ENCODE measurements around the gene PDE1C. TPM values are rescaled to one million over a fixed set of nuclear protein-coding genes. Genes with fewer than 3 reads are reported as not detected.

The PDE1C gene
- polyA plus RNA-seq, 1 of the 3 experiments (the other 2 are of a cell fraction), result 4.6 TPM

DNA sequence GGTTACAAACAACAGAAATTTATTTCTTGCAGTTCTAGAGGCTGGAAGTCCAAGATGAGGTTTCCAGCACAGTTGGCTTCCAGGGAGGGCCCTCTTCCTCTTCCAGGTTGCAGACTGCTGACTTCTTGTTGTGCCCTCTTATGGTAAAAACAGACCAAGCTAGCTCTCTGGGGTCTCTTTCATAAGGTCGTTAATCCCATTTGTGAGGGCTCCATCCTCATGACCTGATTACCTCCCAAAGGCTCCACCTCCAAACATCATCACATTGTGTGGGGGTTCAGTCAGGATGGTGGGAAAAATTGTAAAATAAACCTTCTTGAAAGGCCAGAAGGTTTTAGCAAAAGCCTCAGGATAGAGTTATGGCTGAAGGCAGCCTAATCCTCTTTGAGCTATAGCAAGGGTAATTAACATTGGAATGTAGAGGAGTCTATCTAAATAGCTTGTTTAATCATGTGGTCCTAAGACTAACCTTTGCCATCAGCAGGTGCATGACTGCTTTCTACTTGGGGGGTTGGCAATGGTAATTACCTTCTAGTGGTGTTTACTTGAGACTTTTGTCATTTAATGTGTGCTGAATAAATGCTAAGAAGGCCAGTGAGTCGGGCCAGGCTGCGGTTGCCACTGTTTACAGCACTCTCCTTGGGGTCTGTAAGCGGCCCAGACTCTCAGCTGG is 302.4 kb downstream of the PDE1C start:
- Histone ChIP-seq H3K9ac (no peak overlapping the region), H4K20me1 (ENCODE audit: insufficient read depth) (no peaks in the 10 kb centered on the region), H3K4me2 (no peak overlapping the region), H2AFZ (ENCODE audit: low read depth) (no peak overlapping the region), H3K4me1 (ENCODE audit: control insufficient read depth in 1 of 2, insufficient read depth in 2 of 2, low read depth in 1 of 2, low read length in 1 of 2) (no peaks in the 10 kb centered on the region), H3K27me3 (ENCODE audit: insufficient read depth) (peaks cover 6% of the 10 kb centered on the region; the same call in 1 of the 2 replicates), H3K27ac (ENCODE audit: low read depth in 2 of 2, low read length in 1 of 2) (no peak overlapping the region), H3K9me3 (no peaks in the 10 kb centered on the region), H3K9me2 (no peaks in the 10 kb centered on the region), H3K79me2 (ENCODE audit: insufficient read depth) (no peaks in the 10 kb centered on the region), H3K36me3 (replicated peaks in 1 of 2; ENCODE audit: control insufficient read depth in 1 of 2, insufficient read depth in 2 of 2, low read length in 1 of 2) (no peaks in the 10 kb centered on the region), H3F3A (replicated peaks; ENCODE audit: insufficient read depth) (no peaks in the 10 kb centered on the region), H3K4me3 (ENCODE audit: low read depth in 2 of 2, low read length in 1 of 2) (no peak overlapping the region)
- TF ChIP-seq, protein P1, sequence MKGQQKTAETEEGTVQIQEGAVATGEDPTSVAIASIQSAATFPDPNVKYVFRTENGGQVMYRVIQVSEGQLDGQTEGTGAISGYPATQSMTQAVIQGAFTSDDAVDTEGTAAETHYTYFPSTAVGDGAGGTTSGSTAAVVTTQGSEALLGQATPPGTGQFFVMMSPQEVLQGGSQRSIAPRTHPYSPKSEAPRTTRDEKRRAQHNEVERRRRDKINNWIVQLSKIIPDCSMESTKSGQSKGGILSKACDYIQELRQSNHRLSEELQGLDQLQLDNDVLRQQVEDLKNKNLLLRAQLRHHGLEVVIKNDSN (IDR thresholded peaks at IDR 0.05; ENCODE audit: borderline replicate concordance, low read depth), result no peak
- TF ChIP-seq TEAD4 (IDR thresholded peaks at IDR 0.05; ENCODE audit: borderline replicate concordance, insufficient read depth) (no peak), FOXM1 (IDR thresholded peaks at IDR 0.05; ENCODE audit: low read depth) (no peak), EP300 (IDR thresholded peaks at IDR 0.05; ENCODE audit: borderline replicate concordance in 1 of 2, low read depth in 1 of 2, low read length in 1 of 2) (no peak), RAD21 (IDR thresholded peaks at IDR 0.05; ENCODE audit: low read length) (no peak), FOSL2 (IDR thresholded peaks at IDR 0.05; ENCODE audit: borderline replicate concordance, low read depth) (no peak), RXRA (IDR thresholded peaks at IDR 0.05; ENCODE audit: borderline replicate concordance, low read depth) (no peak), PBX3 (IDR thresholded peaks at IDR 0.05) (no peak), TAF1 (IDR thresholded peaks at IDR 0.05; ENCODE audit: borderline replicate concordance, low read depth, low read length) (no peak), RFX5 (IDR thresholded peaks at IDR 0.05; ENCODE audit: low read length) (no peak), MXI1 (IDR thresholded peaks at IDR 0.05; ENCODE audit: low read depth, low read length) (no peak), YY1 (IDR thresholded peaks at IDR 0.05; ENCODE audit: low read depth) (no peak), ZBTB33 (IDR thresholded peaks at IDR 0.05; ENCODE audit: borderline replicate concordance, low read depth) (no peak), SMC3 (IDR thresholded peaks at IDR 0.05; ENCODE audit: low read depth, low read length) (no peak), RCOR1 (IDR thresholded peaks at IDR 0.05; ENCODE audit: low read length) (no peak), FOXJ3 (CRISPR knock-in tag; IDR thresholded peaks at IDR 0.05) (no peak)
- ChIA-PET CTCF (interaction anchor here (1.3 to 1.4 kb wide), 2 partner anchors 14 to 23 kb away, joined by 3 read pairs; no protein-coding TSS in a partner anchor), POLR2A (no interaction called here)
- no peak for DNase-seq
- WGBS (ENCODE audit: low lambda C conversion rate), result 8% methylated on average over 4 of the region's 4 CpGs

All from SK-N-SH (cell line).